A549 treated with DMSO at 1 μM for 4 hours (cell line): ENCODE data around the gene PDZD2. TPM values are rescaled to one million over a fixed set of nuclear protein-coding genes. Genes with fewer than 3 reads are reported as not detected.

ENCODE experiments used
- total RNA-seq: library from RNA; stranded (reverse); fragments of 200-300 nt; extraction: Qiagen RNA extraction; gene quantifications from 5 replicates; pipeline ENCODE4 v1.2.3, GENCODE V29; 2022; ENCODE audit warnings: low read depth

PDZD2 gene
- 0.05 to 0.84 TPM (median 0.15 TPM) in 5 replicates for total RNA-seq

GRCh38 chr5:31638748-31639418, at the start of gene PDZD2:
Gene PDZD2 (plus strand): TSS chr5:31639131.

Other genes starting within 250 kb of the PDZD2 start
- gene DROSHA, start 107.0 kb upstream of the PDZD2 start, total RNA-seq: 34.4 to 46.6 TPM (median 44.2 TPM) in 5 replicates
- gene C5orf22, start 106.8 kb upstream of the PDZD2 start, total RNA-seq: 12.3 to 16.0 TPM (median 14.6 TPM) in 5 replicates